Nephron (organoid): Measurements from ENCODE around the gene RSPO1.

Experiments
- H3K27ac Mint-ChIP-seq, 3 experiments: 2 replicates each; pipeline ENCODE4 v1.8.0; 2020; ENCODE audit warnings: mixed read lengths in 3 of 3, mild to moderate bottlenecking in 2 of 3, moderate library complexity in 1 of 3
- H3K27me3 Mint-ChIP-seq: 2 replicates; pipeline ENCODE4 v1.8.0; 2021; ENCODE audit warnings: low read depth, mild to moderate bottlenecking, moderate library complexity, mixed read lengths
- H3K36me3 Mint-ChIP-seq: 2 replicates; pipeline ENCODE4 v1.8.0; 2020; ENCODE audit warnings: low read depth, mixed read lengths
- H3K4me1 Mint-ChIP-seq: 2 replicates; pipeline ENCODE4 v1.8.0; 2020; ENCODE audit warnings: mixed read lengths
- H3K4me3 Mint-ChIP-seq, 3 experiments: 2 replicates each; pipeline ENCODE4 v1.8.0; 2020; ENCODE audit warnings: mild to moderate bottlenecking in 3 of 3, mixed read lengths in 3 of 3, moderate library complexity in 2 of 3
- H3K9me3 Mint-ChIP-seq: 2 replicates; pipeline ENCODE4 v1.8.0; 2020; ENCODE audit warnings: mixed read lengths
- CTCF ChIP-seq, 3 experiments: fragments of 200-600 bp; sonication (generic); IDR thresholded peaks; one replicate each; pipeline ENCODE4 v1.5.0; 2021; ENCODE audit warnings: antibody characterized with exemption in 3 of 3; ENCODE audit not compliant: unreplicated experiment in 3 of 3

RSPO1 gene

GRCh38 chr1:37660664-37661063 lies 26.0 kb upstream of the RSPO1 start:
- no peaks in the 10 kb centered on the region for H3K9me3 Mint-ChIP-seq
- H3K27ac Mint-ChIP-seq = peak overlapping the region; percentile 12 to 35 (median 29)
- no peaks in the 10 kb centered on the region for H3K36me3 Mint-ChIP-seq
- H3K4me3 Mint-ChIP-seq = no peak overlapping the region
- peaks cover 44% of the 10 kb centered on the region for H3K27me3 Mint-ChIP-seq
- TF ChIP-seq CTCF (IDR thresholded peaks at IDR 0.05; ENCODE audit: unreplicated experiment in 3 of 3) = no peak
- peaks cover 15% of the 10 kb centered on the region for H3K4me1 Mint-ChIP-seq

GRCh38 chr1:37658486-37658885 lies 23.8 kb upstream of the RSPO1 start:
- Mint-ChIP-seq H3K9me3 (no peaks in the 10 kb centered on the region), H3K36me3 (no peaks in the 10 kb centered on the region), H3K4me1 (peaks cover 15% of the 10 kb centered on the region), H3K27ac (no peak overlapping the region), H3K4me3 (no peak overlapping the region), H3K27me3 (peaks cover 52% of the 10 kb centered on the region)
- no peak for TF ChIP-seq CTCF (IDR thresholded peaks at IDR 0.05; ENCODE audit: unreplicated experiment in 3 of 3)

- no peak for TF ChIP-seq CTCF (IDR thresholded peaks at IDR 0.05; ENCODE audit: unreplicated experiment in 3 of 3)
- Mint-ChIP-seq H3K4me1 (peaks cover 15% of the 10 kb centered on the region), H3K27ac (no peak overlapping the region), H3K27me3 (peaks cover 50% of the 10 kb centered on the region), H3K4me3 (peak overlapping the region in 1 of 3 experiments; percentile 49), H3K9me3 (no peaks in the 10 kb centered on the region), H3K36me3 (no peaks in the 10 kb centered on the region)
Measured at GRCh38 chr1:37657620-37658412, 23.1 kb upstream of the RSPO1 start.

GRCh38 chr1:37656881-37657280 lies 22.2 kb upstream of the RSPO1 start:
- Mint-ChIP-seq H3K27ac (no peak overlapping the region), H3K27me3 (peaks cover 44% of the 10 kb centered on the region), H3K36me3 (no peaks in the 10 kb centered on the region), H3K9me3 (no peaks in the 10 kb centered on the region), H3K4me3 (no peak overlapping the region), H3K4me1 (peaks cover 18% of the 10 kb centered on the region)
- TF ChIP-seq CTCF (IDR thresholded peaks at IDR 0.05; ENCODE audit: unreplicated experiment in 3 of 3) = no peak

GRCh38 chr1:37656026-37656425 lies 21.3 kb upstream of the RSPO1 start:
- TF ChIP-seq CTCF (IDR thresholded peaks at IDR 0.05; ENCODE audit: unreplicated experiment in 3 of 3) = no peak
- H3K9me3 Mint-ChIP-seq = no peaks in the 10 kb centered on the region
- H3K4me1 Mint-ChIP-seq = peaks cover 20% of the 10 kb centered on the region
- no peak overlapping the region for H3K4me3 Mint-ChIP-seq
- H3K27me3 Mint-ChIP-seq = peaks cover 36% of the 10 kb centered on the region
- no peak overlapping the region for H3K27ac Mint-ChIP-seq
- no peaks in the 10 kb centered on the region for H3K36me3 Mint-ChIP-seq

GRCh38 chr1:37655274-37655673 lies 20.6 kb upstream of the RSPO1 start:
- no peak for TF ChIP-seq CTCF (IDR thresholded peaks at IDR 0.05; ENCODE audit: unreplicated experiment in 3 of 3)
- Mint-ChIP-seq H3K27me3 (peaks cover 32% of the 10 kb centered on the region), H3K9me3 (no peaks in the 10 kb centered on the region), H3K27ac (peak overlapping the region in 1 of 3 experiments; percentile 64), H3K4me3 (no peak overlapping the region), H3K36me3 (no peaks in the 10 kb centered on the region), H3K4me1 (peaks cover 18% of the 10 kb centered on the region)
